Thyroid gland (tissue), 4 donors: ENCODE results near the gene RFTN1.

Experiments used
- POLR2A ChIP-seq, 2 donors: fragments of 450-650 bp; IDR thresholded peaks; one replicate each; pipeline ENCODE4 v1.6.1; 2017; ENCODE audit warnings: antibody characterized with exemption in 2 of 2, mild to moderate bottlenecking in 2 of 2, moderate library complexity in 1 of 2
- TF ChIP-seq, protein P1 (sequence below), 6 experiments: fragments of 200-600 bp in 3 of 6; fragments of 450-650 bp in 3 of 6; sonication (generic) in 3 of 6; IDR thresholded peaks; one replicate each; pipeline ENCODE4 v1.5.1; 2016 to 2019; ENCODE audit warnings: antibody characterized with exemption in 6 of 6, mild to moderate bottlenecking in 2 of 6, inconsistent platforms in 1 of 6, moderate library complexity in 1 of 6

DNA sequence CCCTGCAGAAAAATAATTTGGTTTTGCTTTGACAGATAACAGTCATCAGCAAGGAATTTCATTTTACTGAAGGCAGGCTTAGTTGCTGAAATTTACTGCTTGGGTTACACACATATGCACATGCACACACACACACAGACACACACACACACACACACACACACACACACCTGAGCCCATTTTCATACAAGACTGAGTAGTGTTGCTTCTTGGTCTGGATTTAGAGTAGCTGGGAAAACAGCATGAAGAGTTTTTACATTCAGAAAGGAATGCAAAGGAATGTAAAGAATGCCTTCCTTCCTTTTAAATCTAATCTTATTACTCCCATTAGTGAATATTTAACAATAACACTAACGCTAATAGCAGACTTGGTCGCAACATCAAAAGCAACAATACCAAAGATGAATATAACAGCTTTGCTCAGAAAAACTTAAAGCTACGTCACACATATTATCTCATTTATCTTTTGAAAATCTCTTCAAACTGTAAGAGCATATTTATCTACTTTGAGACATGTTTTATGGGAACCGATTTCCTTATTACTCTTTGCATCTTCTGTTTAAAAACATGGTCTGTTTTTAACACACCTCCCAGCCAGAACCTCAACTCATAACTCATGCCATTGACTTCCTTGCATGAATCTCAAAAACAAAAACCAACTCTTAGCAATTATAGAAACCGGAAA is 32.5 kb downstream of the RFTN1 start:
- TF ChIP-seq, protein P1, sequence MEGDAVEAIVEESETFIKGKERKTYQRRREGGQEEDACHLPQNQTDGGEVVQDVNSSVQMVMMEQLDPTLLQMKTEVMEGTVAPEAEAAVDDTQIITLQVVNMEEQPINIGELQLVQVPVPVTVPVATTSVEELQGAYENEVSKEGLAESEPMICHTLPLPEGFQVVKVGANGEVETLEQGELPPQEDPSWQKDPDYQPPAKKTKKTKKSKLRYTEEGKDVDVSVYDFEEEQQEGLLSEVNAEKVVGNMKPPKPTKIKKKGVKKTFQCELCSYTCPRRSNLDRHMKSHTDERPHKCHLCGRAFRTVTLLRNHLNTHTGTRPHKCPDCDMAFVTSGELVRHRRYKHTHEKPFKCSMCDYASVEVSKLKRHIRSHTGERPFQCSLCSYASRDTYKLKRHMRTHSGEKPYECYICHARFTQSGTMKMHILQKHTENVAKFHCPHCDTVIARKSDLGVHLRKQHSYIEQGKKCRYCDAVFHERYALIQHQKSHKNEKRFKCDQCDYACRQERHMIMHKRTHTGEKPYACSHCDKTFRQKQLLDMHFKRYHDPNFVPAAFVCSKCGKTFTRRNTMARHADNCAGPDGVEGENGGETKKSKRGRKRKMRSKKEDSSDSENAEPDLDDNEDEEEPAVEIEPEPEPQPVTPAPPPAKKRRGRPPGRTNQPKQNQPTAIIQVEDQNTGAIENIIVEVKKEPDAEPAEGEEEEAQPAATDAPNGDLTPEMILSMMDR (IDR thresholded peaks at IDR 0.05) = no peak
- TF ChIP-seq POLR2A (IDR thresholded peaks at IDR 0.05) = no peak
